ENCODE data around the gene STYX.
"Not testable (repeated sequence)": the region's sequence is repeated elsewhere in the genome, so short reads cannot be mapped to it uniquely, and the experiment has no call there.

DNA sequence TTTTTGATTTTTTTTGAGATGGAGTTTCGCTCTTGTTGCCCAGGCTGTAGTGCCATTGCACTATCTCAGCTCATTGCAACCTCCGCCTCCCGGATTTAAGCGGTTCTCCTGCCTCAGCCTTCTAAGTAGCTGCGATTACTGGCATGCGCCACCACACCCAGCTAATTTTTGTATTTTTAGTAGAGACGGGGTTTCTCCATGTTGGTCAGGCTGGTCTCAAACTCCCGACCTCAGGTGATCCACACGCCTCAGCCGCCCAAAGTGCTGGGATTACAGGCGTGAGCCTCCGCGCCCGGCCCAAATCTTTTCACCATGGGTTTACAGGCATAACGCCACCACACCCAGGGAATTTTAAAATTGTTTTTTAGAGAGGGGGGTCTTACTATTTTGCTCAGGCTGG is 931 bp upstream of the STYX start:
- TF ChIP-seq, protein P1, sequence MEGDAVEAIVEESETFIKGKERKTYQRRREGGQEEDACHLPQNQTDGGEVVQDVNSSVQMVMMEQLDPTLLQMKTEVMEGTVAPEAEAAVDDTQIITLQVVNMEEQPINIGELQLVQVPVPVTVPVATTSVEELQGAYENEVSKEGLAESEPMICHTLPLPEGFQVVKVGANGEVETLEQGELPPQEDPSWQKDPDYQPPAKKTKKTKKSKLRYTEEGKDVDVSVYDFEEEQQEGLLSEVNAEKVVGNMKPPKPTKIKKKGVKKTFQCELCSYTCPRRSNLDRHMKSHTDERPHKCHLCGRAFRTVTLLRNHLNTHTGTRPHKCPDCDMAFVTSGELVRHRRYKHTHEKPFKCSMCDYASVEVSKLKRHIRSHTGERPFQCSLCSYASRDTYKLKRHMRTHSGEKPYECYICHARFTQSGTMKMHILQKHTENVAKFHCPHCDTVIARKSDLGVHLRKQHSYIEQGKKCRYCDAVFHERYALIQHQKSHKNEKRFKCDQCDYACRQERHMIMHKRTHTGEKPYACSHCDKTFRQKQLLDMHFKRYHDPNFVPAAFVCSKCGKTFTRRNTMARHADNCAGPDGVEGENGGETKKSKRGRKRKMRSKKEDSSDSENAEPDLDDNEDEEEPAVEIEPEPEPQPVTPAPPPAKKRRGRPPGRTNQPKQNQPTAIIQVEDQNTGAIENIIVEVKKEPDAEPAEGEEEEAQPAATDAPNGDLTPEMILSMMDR (IDR thresholded peaks at IDR 0.05): not testable (repeated sequence)
- TF ChIP-seq POLR2A (IDR thresholded peaks at IDR 0.05): not testable (repeated sequence)
